ENCODE data around the gene SIGMAR1.

SIGMAR1 gene

GRCh38 chr9:34600908-34601307 is 36.7 kb downstream of the SIGMAR1 start:
- DNase-seq, result no peak

- no peak for DNase-seq
These were observed 38.0 kb downstream of the SIGMAR1 start for GRCh38 chr9:34599546-34599945.

DNA sequence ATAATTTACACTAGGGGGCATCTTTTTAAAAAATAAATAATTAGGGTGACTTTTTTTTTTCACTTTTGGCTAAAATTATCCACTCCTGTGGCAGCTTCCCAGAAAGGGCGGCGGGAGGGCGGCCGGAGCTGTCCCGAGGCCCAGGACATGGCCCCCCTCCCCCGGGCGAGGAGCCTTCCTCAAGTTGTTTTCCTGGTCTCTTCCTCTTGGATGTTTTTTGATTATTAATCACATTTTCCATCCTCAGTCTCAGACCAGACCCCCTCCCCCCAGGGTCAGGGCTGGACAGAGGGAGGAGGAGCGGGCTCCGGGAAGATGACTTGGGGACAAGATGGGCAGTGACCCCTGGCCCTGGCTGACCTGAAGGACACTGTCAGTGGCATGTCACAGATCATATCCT is 43.4 kb downstream of the SIGMAR1 start:
- no peak for DNase-seq

GRCh38 chr9:34592895-34593601 is 44.5 kb downstream of the SIGMAR1 start:
- DNase-seq, result no peak

DNA sequence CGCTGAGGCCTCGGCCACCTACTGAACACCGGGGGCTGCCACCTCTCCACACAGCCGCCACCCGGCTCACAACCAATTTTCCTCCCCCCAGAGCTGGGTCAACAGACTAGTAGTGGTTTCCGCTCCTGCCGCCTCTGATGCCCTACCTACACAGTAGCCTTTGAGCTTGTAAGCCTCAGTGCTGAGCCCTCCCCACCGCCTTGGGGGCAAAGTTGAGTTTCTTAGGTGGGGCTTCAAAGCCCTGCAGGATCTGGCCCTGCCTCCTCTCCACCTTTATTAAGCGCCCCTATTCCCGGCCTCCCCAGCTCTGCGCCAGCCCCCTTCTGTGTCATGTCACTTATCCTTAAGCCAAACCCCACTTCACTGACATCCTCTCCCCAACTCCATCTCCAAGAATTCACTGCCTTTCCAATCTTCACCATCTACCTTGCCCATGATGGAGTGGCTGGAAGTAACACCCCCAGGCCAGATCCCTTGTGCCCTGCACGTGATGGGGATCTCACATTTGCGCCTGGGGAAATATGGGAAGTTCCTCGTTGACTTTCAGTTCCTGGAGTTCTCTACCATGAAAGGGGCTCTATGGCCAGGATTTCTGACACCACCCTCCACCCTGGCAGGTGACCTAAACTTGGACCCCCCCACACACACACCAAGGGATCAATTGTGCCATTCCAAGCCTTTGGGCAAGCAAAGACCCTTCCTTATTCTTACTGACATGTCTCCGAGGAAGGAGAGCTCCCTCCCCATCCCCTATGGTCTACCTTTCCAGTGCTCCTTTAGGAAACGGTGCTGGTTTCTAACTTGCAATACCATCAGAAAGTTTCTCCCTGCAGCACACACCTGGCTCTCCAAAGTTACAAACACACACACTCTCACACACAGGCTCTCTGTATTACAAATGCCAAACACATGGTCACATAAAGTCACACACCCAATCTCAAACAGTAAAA is 45.4 kb downstream of the SIGMAR1 start:
- no peak for DNase-seq

DNA sequence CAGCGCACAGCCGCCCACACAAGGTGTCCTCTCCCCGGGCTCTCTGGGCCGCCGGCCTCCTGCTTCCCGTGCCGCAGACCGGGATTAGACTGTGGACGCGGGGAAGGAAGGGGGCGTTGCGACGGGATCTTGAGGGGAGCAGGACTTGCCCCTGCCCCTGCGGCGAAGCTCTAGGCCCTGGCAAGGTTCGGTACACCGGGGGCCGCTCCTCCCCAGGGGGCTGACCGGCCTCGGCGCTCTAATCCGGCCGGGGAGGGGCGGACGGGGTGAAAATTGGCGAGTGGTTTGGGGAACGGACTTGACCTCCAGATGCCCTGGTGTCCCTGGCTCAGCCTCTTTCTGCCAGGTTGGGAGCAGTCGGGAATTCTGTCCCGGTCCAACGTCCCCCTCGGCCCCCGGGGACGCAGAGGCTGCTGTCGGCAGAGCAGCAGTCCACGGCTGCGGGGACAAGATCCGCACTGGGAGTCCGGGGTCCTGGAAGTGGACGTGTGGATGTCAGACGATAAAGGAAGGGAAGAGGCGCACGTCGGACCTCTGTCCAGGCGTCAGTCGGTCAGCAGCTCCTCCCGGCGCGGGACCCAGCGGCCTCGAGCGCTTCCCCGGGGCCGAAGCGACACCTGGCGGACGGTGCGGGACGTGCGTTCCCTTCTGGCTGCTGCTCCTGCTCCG is 46.2 kb downstream of the SIGMAR1 start:
- DNase-seq, result no peak

DNA sequence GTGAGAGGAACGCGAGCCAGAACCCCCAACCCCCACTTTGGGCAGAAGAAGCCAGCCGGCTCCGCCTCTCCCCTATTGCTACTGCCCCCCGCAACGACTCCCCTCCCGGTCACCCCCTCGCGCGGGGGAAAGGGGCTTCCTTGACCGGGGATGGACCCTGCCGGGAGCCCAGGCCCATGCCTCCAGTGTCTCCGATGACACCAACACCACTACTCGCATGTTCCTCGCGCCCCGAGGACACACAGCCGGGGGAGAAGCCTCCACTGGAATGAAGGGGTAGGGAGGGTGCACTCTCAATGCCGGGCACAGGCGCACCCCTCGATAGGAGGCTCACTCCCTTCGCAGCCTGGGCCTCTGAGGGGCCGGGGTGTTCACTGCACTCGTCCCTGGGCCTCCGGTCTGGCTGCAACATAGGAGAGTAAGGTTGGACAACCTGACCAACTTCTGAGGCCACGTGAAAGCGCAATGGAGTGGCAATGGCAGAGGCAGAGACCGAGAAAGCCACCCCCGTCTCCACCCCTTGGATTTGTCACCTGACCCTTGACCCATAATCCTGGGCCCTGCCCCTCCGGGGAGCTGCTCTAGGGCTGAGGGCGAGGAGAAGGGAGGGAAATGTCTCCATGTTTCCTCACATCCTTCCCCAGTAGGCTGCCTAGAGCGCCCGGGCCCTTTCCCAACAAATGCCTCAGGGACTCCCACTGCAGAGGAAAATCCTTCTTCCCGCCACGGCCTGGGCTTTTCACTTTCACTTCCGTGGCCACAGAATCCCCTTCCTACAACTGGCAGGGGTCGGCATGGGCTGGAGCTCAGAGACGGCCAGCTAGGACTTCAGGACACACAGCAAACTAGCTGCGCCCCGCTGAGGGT is 47.0 kb downstream of the SIGMAR1 start:
- DNase-seq, result no peak

GRCh38 chr9:34589636-34590380 is 47.8 kb downstream of the SIGMAR1 start, which contains the start of gene CNTFR:
CNTFR (minus strand) TSS chr9:34589724; CDS start chr9:34568981, 20,743 bp downstream.
- no peak for DNase-seq

DNA sequence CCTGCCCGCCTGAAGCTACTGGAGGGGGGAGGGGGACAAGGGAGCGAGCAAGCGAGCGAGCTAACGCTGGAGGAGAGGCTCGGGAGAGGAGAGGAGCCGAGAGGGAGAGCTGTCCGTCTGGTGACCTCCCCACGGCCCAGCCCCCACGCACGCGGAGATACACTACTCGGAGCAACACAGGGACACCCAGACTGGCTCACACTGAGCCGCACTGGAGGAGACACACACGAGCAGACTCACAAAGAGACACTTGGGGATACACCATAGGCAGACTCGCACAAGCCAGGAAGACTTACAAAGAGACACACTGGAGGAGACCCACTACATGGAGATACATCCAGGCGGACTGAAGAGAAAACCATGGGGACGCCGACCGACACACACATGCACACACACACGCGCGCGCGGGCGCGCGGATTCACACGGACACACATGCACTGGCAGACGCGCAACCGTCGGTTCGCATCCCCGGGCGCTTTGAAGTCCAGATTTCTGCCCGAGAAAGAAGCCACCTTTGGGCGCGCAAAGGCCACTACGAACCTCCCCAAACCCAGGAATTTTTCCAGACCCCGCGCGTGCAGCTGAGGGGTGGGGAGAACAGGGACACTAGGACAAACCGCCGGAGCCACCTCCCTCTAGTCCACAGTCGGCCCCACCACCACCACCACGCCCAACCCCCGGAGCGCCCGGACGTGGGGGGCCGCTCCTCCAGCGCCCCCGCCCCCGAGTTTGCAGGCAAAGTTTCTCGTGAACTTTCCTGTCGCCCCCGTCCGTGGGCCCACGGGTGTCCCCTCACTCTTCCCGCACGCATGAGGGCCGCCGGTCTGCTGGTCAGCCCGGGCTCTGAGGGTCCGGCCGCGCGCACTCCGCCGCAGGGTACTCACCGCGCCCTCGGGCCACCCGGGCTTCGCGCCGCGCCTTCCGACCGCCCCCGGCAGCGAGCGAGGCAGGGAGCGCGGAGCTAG is 48.6 kb downstream of the SIGMAR1 start:
- DNase-seq, result no peak

GRCh38 chr9:34587271-34587670 is 50.3 kb downstream of the SIGMAR1 start:
- DNase-seq, result no peak

DNA sequence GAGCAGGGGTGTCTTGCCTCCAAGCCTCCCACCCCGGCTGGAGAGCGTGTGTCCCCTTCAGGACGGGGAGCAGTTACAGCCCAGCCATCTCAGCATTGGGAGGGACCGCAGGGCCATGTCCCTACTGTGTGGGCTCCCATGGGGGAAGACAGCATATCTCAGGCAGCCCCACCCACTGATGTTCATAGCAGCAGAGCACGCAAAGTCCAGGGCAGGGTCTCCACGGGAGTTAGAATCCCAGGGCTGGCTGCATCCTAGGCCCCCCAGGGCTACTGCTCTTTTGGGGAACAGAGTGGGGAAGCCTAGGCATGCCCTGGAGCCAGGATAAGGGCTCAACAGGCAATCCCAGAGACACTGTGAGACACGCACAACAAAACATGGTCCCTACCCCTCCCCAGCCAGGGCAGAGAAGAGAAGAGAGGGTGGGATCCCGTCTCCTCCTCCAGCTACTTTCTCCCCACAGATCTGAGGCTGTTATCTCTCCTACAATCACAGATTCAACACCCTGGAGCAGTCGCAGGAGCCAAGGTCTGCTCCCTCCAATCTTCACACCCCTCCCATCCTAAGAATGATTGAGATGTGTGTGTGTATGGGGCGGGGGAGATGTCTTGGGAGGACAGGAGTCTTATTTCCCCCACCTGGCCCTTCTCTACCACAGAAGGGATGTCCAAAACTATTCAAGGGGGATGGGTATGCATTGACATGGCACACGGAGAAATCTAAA is 51.5 kb downstream of the SIGMAR1 start:
- no peak for DNase-seq

DNA sequence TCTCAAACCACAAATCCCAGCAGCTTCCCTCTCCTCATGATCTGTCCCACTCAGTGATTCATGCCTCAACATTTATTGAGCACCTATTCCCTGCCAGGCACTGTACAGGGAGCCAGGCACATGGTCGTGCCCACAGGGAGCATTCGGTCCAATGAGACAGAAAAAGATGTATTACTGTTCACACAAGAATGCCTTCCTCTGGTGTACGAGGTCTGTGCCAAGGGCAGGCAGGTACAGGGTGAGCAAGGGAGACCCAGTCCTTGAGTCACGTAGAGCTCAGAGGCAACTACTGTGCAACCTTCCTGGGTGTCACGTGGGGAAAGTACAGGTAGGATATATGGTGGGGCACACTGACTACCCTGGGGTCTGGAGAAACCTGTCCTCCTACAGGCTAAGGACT is 52.6 kb downstream of the SIGMAR1 start:
- DNase-seq, result no peak

Data from cortex of kidney (tissue), 1 donor.